Activated T-cell treated with anti-CD3 and anti-CD28 coated beads, Interleukin-2, amount 50 U/mL, for 48 hours (primary cell): ENCODE results near the gene FZD10.

Experiments used
- DNase-seq, 2 experiments: peaks; one replicate each; pipeline ENCODE4 v3.0.0-alpha.2; 2020

Gene FZD10, protein sequence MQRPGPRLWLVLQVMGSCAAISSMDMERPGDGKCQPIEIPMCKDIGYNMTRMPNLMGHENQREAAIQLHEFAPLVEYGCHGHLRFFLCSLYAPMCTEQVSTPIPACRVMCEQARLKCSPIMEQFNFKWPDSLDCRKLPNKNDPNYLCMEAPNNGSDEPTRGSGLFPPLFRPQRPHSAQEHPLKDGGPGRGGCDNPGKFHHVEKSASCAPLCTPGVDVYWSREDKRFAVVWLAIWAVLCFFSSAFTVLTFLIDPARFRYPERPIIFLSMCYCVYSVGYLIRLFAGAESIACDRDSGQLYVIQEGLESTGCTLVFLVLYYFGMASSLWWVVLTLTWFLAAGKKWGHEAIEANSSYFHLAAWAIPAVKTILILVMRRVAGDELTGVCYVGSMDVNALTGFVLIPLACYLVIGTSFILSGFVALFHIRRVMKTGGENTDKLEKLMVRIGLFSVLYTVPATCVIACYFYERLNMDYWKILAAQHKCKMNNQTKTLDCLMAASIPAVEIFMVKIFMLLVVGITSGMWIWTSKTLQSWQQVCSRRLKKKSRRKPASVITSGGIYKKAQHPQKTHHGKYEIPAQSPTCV

GRCh38 chr12:130162267-130162666 is at the start of gene FZD10:
TSS of gene FZD10 (plus strand) at chr12:130162464. CDS start at chr12:130162943, 479 bp downstream.
- peak; percentile 37 to 49 for DNase-seq

DNA sequence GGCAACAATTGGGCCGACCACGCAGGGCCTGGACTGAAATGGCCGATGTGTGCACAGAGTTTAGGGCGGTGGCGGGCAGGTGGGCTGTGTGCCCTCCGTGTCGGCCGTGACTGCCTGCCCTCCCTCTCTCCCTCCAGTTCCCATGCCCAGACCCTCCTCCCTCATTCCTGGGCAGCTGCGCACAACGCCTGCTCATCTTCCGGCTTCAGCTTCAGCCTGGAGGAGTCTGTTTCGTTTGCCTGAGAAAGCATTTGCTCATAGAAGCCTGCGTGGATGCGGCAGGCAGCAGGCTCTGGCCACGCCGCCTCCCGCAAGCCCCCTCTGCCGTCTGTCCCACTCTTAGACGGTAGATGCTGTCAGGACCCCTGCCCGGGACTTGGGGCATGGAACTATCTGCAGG is 47.3 kb upstream of the FZD10 start:
- no peak for DNase-seq

- no peak for DNase-seq
These were observed 46.6 kb upstream of the FZD10 start for GRCh38 chr12:130115646-130116045.

DNA sequence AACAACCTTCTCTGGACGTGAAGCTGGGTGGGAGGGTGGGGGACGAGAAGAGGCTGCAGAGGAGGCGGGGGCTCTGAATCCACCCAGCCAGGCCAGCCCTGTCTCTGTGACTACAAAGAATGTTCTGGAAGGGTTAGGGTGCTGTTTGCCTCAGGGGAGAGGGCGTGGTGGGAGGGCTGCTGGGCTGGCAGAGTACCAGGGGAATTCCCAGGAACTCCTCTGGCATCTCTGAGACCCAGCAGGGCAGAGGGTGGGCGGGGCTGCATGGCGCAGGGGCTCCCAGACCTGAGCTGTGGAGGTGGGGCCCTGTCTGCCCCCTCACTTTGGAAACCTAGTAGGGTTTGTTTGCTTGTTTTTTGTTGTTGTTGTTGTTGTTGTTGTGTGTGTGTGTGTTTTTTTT is 45.5 kb upstream of the FZD10 start:
- no peak for DNase-seq

DNA sequence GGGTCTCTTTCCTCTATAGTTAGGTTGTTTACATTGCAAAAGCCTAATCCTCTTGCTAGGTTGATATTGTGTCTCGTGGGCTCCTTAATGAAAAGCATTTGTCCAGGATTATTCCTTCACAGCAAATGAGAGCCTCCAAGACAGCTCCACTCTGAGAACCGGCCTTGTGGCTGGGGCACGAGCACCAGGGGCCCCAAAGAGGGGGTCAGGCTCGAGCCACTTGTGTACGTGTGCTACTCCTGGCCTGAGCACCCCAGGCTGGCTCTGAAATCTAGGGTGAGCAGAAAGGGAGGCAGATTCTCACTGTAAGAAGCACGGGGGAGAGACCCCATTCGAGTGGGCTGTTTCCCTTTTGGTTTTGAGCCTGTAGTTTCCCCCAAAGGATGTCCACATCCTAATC is 45.0 kb upstream of the FZD10 start:
- no peak for DNase-seq

DNA sequence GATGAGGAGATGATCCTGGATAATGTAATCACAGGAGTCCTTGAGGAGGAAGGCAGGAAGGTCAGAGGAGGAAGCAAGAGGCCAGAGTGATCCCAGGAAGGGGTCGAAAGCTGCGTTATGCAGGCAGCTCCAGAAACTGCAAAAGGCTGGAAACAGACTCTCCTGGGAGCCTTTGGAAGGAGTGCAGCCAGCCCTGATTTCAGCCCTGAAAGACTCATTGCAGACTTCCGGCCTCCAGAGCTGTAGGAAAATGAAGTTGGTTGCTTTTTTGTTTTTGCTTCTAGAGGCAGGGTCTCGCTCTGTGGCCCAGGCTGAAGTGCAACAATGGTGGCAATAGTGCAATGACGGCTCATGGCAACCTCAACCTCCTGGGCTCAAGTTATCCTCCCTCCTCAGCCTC is 44.6 kb upstream of the FZD10 start:
- DNase-seq, result no peak

- DNase-seq, result no peak
These were observed 44.1 kb upstream of the FZD10 start for GRCh38 chr12:130118181-130118580.

DNA sequence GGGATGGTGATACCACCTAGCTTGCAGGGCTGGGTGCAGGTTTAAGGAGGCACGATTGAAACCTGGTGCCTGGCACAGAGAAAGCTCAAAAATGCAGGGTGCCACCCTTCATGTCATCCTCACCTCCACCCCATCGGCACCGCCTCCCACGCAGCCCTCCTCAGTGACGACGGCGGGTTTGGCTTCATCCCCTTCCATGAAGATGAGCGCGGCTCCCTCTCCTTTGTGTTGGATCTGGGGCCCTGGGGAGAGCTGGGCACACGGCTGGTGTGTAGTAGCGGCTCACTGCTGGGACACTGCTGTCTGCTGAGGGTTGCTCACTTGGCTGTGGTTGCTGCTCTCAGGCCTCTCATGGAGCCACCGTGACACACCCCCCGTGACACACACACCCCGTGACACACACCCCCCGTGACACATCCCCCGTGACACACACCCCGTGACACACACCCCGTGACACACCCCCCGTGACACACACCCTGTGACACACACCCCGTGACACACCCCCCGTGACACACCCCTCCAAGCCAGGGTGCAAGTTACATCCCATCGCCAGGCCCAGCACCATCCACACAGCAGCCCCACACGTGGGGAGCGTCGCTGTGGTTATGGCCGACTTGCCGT is 42.9 kb upstream of the FZD10 start:
- DNase-seq, result no peak

DNA sequence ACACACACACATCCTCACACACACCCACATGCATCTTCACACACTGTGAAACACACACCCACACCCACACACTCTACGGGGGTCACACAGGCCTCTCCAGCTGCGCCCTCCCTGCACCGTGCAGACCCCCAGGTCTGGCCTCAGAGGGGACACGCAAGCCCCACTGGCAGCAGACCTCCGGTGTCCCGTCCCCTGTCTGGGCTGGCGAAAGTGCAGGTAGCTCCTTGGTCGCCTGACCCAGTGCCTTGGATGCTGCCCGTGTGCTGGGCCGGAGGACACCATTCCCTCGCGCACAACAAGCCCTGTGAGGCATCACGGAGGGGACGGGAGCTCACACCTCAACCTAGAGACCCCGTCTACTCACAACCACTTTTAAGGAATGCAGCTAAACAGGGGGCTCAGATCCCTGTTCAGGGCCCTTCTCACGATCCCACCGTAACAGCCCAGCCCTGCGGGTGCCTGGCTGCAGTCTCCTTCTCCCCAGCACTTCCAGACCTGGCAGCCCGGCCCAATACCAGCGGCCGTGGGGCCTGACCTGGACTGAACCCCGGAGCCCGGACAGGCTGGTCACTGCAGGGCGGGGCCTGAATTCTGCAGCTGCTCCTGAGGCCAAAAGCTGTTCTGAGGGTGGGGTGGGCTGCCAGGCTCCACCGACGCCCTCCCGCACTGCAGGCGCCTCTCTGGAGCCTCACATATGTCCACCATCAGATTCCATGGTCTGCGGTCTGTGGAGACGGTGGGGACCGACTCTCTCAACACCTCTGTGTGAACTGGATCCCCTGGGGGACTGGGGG is 42.1 kb upstream of the FZD10 start:
- DNase-seq, result no peak

DNA sequence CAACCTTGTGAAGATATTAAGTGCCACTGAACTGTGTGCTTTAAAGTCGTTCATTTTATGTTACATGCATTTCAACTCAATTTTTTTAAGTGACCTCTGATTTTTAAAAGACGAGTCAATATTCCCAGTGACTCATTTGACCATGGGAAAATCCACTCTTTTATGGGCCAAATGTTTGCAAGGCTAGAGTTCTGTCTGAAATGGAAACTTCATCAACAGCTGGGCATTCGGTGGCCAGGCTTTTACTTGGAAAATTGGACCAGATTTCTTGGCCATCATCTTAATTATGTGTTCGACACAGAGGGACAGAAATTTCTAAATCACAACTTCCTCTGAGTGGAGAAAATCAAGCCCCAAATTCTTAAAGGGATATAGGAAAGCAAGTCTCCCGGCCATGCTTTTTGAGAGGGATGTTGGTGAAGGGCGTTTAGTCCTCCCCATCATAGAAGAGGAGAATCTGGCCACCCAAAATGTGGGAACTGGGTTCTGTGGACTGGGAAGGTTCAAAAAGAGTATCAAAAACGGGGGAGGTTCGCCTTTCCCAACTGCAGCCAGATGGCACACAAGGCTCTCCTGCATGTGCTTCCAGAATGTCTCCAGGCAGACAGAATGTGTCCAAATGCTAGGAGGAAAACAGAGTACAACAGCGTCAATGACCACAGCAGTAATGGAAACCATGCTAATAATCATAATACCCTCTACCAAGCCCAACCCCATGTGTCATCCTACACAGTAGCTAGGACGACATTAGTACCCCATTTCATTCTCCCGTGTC is 40.9 kb upstream of the FZD10 start:
- DNase-seq, result no peak

GRCh38 chr12:130122356-130122755 is 39.9 kb upstream of the FZD10 start:
- no peak for DNase-seq

- no peak for DNase-seq
These were observed 38.2 kb upstream of the FZD10 start for GRCh38 chr12:130124106-130124505.

DNA sequence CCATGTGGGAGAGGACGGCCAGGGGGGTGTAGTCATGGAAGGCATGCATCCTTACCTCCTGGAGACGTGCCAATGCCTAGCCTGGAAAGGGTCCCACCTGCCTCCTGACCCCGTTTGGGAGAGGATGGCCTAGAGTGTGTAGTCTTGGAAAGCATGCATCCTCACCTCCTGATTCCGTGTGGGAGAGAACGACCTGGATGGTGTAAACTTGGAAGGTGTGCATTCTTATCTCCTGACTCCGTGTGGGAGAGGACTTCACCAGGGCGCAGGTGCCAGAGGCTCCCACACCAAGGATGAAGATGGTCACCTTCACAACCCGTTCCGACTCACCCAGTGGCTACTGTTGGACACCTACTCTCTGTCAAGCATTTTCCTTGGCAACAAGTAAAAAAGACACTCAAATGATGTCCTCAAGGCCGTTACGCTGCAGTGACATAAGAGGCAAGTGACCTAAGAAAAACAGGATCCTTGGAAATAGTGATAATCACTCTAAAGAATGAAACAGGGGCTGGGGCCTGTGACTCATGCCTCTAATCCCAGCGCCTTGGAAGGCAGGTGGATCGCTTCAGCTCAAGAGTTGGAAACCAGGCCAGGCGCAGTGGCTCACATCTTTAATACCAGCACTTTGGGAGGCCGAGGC is 37.5 kb upstream of the FZD10 start:
- DNase-seq, result no peak

DNA sequence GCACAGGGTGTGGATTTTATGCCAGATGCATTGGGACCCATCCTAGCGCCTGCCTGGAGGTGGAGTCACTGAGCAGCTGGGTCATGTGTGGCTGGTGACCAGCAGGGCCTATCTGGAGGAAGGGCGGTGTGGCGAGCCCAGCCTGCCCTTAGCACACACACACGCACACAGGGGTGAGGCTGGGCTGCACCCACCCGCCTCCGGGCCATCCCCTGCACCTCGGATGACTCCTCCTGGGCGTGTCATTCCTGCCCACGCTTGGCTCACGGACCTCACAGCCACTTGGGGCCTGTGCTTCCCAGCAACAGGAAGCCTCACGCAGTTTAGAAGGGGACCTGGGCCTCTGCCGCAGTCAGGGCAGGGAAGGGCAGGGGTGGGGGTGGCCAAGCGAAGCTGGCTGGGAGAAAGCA is 36.2 kb upstream of the FZD10 start:
- no peak for DNase-seq

DNA sequence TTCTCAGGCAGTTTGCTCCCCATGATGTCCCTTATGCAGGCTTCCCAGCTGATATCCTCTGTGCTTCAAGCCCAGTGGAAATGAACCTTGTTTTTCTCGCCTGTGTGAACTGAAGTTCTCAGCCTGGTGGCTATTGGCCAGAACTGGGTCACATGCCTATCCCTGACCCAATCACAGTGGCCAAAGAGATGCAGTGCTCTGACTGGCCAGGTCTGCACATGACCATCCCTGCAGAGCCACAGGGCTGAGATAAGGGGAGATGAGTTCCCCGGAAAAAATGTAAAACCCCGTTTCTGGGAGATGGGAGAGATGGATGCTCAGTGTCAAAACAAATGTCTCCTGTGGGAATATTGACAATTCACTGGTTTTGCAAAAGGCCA is 34.7 kb upstream of the FZD10 start:
- no peak for DNase-seq

DNA sequence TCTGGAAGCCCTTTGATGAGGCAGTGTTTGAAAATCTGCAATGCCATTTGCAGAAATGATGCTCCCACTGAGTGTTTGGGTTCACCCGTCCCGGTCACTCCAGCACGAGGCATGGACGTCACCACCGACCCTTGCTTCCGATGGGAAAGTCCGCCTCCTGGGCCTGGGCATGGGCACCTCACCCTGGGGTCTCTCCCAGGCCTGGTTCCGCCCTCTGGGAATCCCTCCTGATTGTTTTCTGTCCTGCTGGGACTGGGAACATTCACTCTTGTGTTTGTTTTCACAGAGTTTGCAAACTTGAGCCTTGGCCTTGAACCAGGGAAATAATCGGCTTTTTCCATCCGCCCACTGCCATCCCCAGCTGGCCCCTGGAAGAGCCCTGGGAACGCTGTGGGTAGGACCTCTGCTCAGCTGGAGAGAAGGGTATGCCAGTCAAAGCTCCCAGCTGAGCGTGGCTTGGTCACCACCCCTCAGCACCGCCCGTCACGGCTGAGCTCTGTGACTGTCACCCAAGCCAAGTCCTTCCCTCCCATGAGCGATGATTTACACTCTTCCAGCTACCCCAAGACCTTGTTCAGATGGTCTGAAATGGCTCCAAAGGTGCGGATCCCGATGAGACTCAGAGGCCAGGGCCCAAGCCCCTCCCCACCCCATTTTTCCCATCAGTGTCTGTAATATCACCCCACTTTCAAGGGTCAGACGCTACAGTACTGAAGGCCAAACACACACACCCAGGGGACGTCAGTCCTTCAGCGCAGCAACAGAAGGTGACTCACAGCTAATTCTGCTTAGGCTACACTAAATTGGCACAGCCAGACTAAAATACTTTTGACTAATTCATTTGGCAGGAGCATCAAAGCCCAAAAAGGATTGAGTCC is 34.1 kb upstream of the FZD10 start:
- DNase-seq, result no peak

GRCh38 chr12:130128790-130129735 is 33.2 kb upstream of the FZD10 start:
- DNase-seq, result no peak

DNA sequence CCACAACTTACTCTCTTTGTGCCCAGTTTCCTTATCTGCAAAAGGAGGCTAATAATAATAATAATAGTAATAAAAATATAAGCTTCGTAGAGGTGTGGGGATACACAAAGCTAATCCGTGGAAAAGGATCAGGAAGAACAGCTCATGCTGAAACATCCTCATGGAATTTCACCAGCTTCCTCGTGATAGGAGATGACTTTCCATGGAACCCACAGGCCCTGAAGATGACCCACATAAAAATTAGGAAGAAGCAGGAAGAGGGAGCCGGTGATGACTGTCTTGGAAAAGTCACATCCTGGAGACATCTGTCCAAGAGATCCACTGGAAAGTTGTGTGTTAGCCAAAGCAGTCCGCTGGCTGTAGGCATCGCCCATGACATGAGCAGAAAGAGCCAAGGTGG is 31.9 kb upstream of the FZD10 start:
- DNase-seq, result no peak

GRCh38 chr12:130131025-130131424 is 31.2 kb upstream of the FZD10 start:
- DNase-seq, result no peak

DNA sequence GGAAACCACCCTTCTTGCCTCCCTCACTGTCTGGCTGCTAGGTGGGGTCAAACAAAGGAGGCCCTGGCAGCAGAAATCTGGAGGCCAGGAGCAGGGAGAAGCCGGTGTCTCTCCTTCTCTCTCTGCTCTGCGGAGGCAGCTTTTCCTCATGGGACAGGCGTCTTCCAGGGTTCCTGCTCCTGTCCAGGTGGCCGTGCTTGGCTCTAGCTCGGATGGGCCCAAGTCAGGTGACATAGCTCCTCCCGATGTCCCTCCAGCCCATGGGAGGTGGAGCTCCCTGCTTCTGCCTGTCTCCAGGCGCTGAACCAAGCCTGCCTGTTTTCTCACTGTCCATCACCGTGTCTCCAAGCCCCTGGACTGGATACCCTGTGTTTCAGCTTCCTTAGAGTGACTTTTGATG is 30.5 kb upstream of the FZD10 start:
- DNase-seq, result no peak
